ENCODE measurements around the gene MAPK8. TPM values are rescaled to one million over a fixed set of nuclear protein-coding genes. Genes with fewer than 3 reads are reported as not detected.
"Not testable (repeated sequence)": the region's sequence is repeated elsewhere in the genome, so short reads cannot be mapped to it uniquely, and the experiment has no call there.

MAPK8 gene
- total RNA-seq, 1 donor from 2014 or later = 54.3 TPM

DNA sequence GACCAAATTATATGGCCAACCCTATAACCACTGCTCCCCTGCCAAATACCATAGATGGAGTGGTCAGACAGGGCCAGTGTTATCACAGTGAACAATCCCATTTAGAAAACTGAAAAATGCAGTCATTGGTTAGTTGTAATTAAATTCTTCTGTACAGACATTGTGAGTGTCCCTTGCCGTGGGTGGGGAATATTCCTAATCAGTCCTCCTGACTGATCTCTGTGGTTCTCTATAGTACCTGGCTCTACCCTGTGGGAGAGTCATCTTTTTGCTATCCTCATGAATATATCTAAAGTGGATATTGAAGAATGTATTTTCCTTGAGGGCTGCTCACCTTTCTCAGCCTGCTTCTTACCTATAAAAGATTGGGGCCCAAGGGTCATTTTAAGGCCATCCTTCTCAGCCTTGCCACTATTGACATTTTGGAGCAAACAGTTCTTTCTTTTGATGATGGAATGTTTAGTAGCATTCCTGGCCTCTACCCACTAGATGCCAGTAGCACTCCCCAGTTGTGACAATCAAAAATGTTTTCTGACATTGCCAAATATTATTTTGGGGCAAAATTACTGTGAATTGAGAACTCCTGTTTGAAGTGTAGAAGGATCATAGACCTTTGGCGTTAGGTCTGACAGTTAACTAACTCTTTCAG is 110.2 kb downstream of the MAPK8 start:
- Histone ChIP-seq H3K4me1 (no peaks in the 10 kb centered on the region), H3K36me3 (peaks cover 0 to 17% of the 10 kb centered on the region in 2 donors), H3K27ac (no peak overlapping the region), H3K4me3 (no peak overlapping the region), H3K9me3 (peaks cover 7% of the 10 kb centered on the region), H3K27me3 (no peaks in the 10 kb centered on the region)
- intact Hi-C loops (cut with DNase I) = no loop called here
- no peak for TF ChIP-seq POLR2AphosphoS5 (IDR thresholded peaks at IDR 0.05; ENCODE audit: insufficient read depth in 1 of 2, low read depth in 1 of 2)
- DNase-seq (ENCODE audit: extremely low spot score in 2 of 2) = no peak

- intact Hi-C loops (cut with DNase I) = no loop called here
- H3K27ac ChIP-seq = no peak overlapping the region
- no peak for TF ChIP-seq POLR2A (IDR thresholded peaks at IDR 0.05)
- H3K4me3 ChIP-seq = no peak overlapping the region
- H3K27me3 ChIP-seq = no peaks in the 10 kb centered on the region
- DNase-seq (ENCODE audit: extremely low spot score in 2 of 2) = no peak
- no peaks in the 10 kb centered on the region for H3K4me1 ChIP-seq
- peaks cover 6% of the 10 kb centered on the region for H3K9me3 ChIP-seq
- peaks cover 0 to 11% of the 10 kb centered on the region in 2 donors for H3K36me3 ChIP-seq
These were observed 110.9 kb downstream of the MAPK8 start for GRCh38 chr10:48417374-48417773.

DNA sequence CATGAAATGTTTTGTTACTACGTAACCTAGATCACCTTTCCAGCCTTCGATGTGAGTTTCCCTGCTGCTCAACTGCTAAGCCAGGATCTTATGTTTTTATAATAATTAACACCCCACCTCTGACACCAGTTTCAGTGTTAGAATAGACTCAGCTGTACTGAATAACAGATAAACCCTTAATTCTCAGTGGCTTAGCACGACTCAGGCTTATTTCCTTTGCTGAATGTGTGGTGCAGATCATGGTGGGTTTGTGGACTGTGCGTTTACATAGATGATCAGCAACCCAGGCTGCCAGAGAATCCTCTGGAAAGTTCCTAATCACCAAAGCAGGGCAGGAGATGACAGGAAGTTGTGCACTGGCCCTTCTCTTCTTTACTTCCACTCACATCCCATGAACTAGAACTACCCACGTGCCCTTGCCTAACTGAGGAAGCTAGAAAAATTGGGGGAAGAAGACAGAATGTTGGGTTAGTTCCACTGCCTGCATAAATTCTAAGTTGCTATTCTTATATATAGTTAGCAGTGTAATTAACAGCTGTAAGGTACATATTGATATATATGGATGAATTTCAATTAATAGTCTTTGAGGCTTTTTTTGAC is 111.8 kb downstream of the MAPK8 start:
- H3K9me3 ChIP-seq = no peaks in the 10 kb centered on the region
- H3K36me3 ChIP-seq = peaks cover 0 to 2% of the 10 kb centered on the region in 2 donors
- H3K27me3 ChIP-seq = no peaks in the 10 kb centered on the region
- intact Hi-C loops (cut with DNase I) = no loop called here
- DNase-seq (ENCODE audit: extremely low spot score in 2 of 2) = no peak
- no peak overlapping the region for H3K27ac ChIP-seq
- no peaks in the 10 kb centered on the region for H3K4me1 ChIP-seq
- TF ChIP-seq POLR2A (IDR thresholded peaks at IDR 0.05) = no peak
- TF ChIP-seq POLR2AphosphoS5 (IDR thresholded peaks at IDR 0.05; ENCODE audit: insufficient read depth in 1 of 2, low read depth in 1 of 2) = no peak
- no peak for TF ChIP-seq CTCF (IDR thresholded peaks at IDR 0.05)
- H3K4me3 ChIP-seq = no peak overlapping the region

DNA sequence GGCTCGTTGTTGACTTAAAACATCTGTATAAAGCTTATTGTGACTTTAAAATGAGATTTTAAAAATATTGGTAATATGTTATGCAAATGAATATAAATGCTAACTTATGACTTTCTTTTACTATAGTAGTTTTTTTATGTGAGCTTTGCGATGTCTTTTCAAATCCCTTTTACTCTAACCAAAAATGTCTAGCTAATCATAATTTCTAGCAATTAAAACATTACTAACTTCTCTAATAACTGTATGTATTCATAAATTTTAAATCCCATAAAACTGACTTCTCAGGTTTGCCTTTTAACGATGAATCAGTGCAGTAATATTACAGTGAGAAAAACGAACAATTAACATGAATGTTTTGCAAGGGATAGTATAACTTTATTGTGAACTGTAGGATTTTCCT is 113.2 kb downstream of the MAPK8 start:
- intact Hi-C loops (cut with DNase I) = no loop called here

DNA sequence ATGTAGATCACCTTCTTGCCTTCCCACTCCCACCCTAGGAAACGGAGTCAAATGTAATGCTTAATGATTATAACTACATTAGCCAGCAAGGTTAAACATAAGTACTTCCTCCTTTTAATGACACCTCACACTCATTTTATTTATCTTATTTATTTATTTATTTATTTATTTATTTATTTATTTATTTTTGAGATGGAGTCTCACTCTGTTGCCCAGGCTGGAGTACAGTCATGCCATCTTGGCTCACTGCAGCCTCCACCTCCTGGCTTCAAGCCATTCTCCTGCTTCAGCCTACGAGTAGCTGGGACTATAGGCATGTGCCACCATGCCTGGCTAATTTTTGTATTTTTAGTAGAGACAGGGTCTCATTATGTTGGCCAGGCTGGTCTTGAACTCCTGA is 115.4 kb downstream of the MAPK8 start:
- DNase-seq (ENCODE audit: extremely low spot score in 2 of 2); H3K4me3 ChIP-seq; H3K27me3 ChIP-seq; H3K27ac ChIP-seq; H3K4me1 ChIP-seq; H3K9me3 ChIP-seq; intact Hi-C loops (cut with DNase I); H3K36me3 ChIP-seq: not testable (repeated sequence)

More for the DNA sequence above, 113.2 kb downstream of the MAPK8 start:
- no peaks in the 10 kb centered on the region for H3K9me3 ChIP-seq
- H3K27ac ChIP-seq = no peak overlapping the region
- H3K4me3 ChIP-seq = no peak overlapping the region
- H3K4me1 ChIP-seq = no peaks in the 10 kb centered on the region
- TF ChIP-seq POLR2AphosphoS5 (IDR thresholded peaks at IDR 0.05; ENCODE audit: insufficient read depth in 1 of 2, low read depth in 1 of 2) (no peak), CTCF (IDR thresholded peaks at IDR 0.05) (no peak), POLR2A (IDR thresholded peaks at IDR 0.05) (no peak)
- H3K27me3 ChIP-seq = no peaks in the 10 kb centered on the region
- no peak for DNase-seq (ENCODE audit: extremely low spot score in 2 of 2)
- no peaks in the 10 kb centered on the region for H3K36me3 ChIP-seq

DNA sequence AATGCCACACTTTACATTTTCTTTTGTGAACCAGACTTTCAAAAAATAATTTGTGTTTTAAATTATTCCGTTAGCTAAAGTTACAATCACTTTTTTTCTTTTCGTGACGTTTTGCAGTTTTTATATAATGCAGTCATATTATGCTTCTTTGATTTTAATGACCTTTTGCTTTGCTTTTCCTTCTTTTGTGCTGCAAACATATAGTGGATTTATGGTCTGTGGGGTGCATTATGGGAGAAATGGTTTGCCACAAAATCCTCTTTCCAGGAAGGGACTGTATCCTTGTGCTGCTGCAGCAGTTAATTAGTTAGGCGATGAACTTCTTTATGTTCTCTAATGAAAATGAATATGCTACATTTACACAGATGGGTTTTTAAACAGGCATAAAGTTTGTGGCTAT is 117.4 kb downstream of the MAPK8 start:
- intact Hi-C loops (cut with DNase I) = no loop called here
- Histone ChIP-seq H3K27me3 (no peaks in the 10 kb centered on the region), H3K9me3 (no peaks in the 10 kb centered on the region), H3K4me1 (no peaks in the 10 kb centered on the region), H3K27ac (no peak overlapping the region), H3K36me3 (peaks cover 0 to 17% of the 10 kb centered on the region in 2 donors), H3K4me3 (no peak overlapping the region)
- DNase-seq (ENCODE audit: extremely low spot score in 2 of 2) = no peak
- no peak for TF ChIP-seq POLR2AphosphoS5 (IDR thresholded peaks at IDR 0.05; ENCODE audit: insufficient read depth in 1 of 2, low read depth in 1 of 2)
- TF ChIP-seq CTCF (IDR thresholded peaks at IDR 0.05) = no peak
- no peak for TF ChIP-seq POLR2A (IDR thresholded peaks at IDR 0.05)
